GM12874 (cell line): ENCODE measurements around the gene FSIP1.

ENCODE experiments used
- CTCF ChIP-seq: IDR thresholded peaks from 2 replicates; pipeline ENCODE4 v1.5.1; 2011; ENCODE audit warnings: low read depth, mild to moderate bottlenecking, control low read depth, low read length, moderate library complexity; ENCODE audit not compliant: insufficient read depth

The FSIP1 gene

GRCh38 chr15:39657181-39657580, 125.5 kb downstream of the FSIP1 start:
- no peak for TF ChIP-seq CTCF

GRCh38 chr15:39654304-39654703, 128.3 kb downstream of the FSIP1 start:
- TF ChIP-seq CTCF, result no peak

GRCh38 chr15:39651881-39652280, 130.8 kb downstream of the FSIP1 start:
- no peak for TF ChIP-seq CTCF

GRCh38 chr15:39651295-39651694, 131.3 kb downstream of the FSIP1 start:
- no peak for TF ChIP-seq CTCF

GRCh38 chr15:39649757-39650156, 132.9 kb downstream of the FSIP1 start:
- TF ChIP-seq CTCF, result no peak

GRCh38 chr15:39646425-39646824, 136.2 kb downstream of the FSIP1 start:
- no peak for TF ChIP-seq CTCF

GRCh38 chr15:39645976-39646257, 136.7 kb downstream of the FSIP1 start:
- no peak for TF ChIP-seq CTCF
